ENCODE measurements around the gene PTGDR2. TPM values are rescaled to one million over a fixed set of nuclear protein-coding genes. Genes with fewer than 3 reads are reported as not detected.

PTGDR2 gene
- total RNA-seq, result 1 to 10 TPM; 3.3 to 3.4 TPM

DNA sequence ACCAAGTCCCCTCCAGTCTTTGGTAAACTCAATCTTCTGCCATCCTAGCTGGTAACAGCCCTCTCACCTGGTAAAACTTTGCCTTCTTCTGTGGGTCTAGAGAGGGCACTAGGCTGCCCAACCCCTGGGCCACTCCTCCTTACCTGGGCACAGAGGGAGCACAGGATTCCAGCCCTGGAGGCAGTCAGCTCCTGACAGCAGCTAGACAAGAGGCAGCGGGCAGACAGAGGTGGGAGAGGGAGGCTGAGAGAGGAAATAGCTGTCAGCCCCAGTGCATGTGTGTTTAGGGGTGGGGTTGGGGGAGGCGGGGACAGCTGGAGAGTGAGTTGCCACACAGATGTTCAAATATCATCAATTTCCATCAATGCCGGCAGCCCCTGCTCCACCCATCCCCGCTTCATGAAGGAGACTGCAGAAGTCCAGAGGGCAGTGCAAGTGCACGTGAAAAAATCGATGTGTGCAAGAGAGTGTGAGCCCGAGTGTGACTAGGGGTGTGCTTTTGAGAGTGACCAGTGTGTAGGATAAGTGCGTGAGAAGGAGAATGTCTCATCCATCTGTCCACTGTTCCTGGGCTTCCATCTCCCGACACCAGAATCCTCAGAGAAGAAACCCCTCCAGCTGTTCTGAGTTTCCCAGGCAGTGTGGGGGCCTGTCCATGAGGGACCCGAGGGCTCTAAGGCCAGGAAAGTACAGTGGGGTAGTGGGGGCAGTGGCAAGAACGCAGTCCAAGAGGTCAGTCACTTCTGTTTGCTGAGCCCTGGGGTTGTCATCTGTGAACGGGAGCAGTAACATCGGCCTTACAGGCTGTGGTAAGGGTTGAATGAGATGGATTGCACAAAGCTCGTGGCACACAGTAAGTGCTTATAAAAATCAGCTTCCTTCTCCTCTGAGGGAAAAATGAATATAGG lies at the start of gene PTGDR2:
TSS of gene PTGDR2 (minus strand) at position 225 of the 908 bp plus-strand sequence. CDS start 2,228 bp downstream, outside the sequence.
- DNase-seq (peak; percentile 51), ATAC-seq (peak; percentile 46)
- H3K4me3 Mint-ChIP-seq, result peak within 1 kb of the TSS; percentile 63
- ChIA-PET CTCF (interaction anchor here (0.8 to 3.5 kb wide), 7 partner anchors 9 to 32 kb away, joined by 3 to 22 read pairs (median 5); partner anchors contain the start of gene ZP1), POLR2A (interaction anchor here (0.7 to 1.4 kb wide), 4 partner anchors 9 to 19 kb away, joined by 3 to 4 read pairs (median 4); partner anchors contain the start of gene ZP1)
- no peaks in the 10 kb centered on the region for H3K9me3 Mint-ChIP-seq (ENCODE audit: insufficient read depth)
- peak within 1 kb of the TSS; percentile 83 for H3K27ac Mint-ChIP-seq
- H3K27me3 Mint-ChIP-seq (ENCODE audit: low read depth), result no peaks in the 10 kb centered on the region
- peaks cover 12% of the 10 kb centered on the region for H3K36me3 Mint-ChIP-seq (ENCODE audit: low read depth)
- H3K4me1 Mint-ChIP-seq (ENCODE audit: low read depth), result peaks cover 63% of the 10 kb centered on the region

GRCh38 chr11:60905047-60905446 lies 49.3 kb upstream of the PTGDR2 start:
- no peaks in the 10 kb centered on the region for H3K9me3 Mint-ChIP-seq (ENCODE audit: insufficient read depth)
- POLR2A ChIA-PET, result interaction anchor here (1.2 to 2.8 kb wide), 3 partner anchors 10 to 74 kb away, joined by 4 to 23 read pairs (median 5); partner anchors contain the start of gene TMEM109
- CTCF ChIA-PET, result interaction anchor here (0.9 to 5.0 kb wide), 11 partner anchors 10 to 431 kb away, joined by 3 to 35 read pairs (median 5); partner anchors contain the start of gene CD6
- peaks cover 7% of the 10 kb centered on the region for H3K27me3 Mint-ChIP-seq (ENCODE audit: low read depth)
- H3K4me3 Mint-ChIP-seq, result peak overlapping the region; percentile 80
- no peak for ATAC-seq
- peaks cover 37% of the 10 kb centered on the region for H3K36me3 Mint-ChIP-seq (ENCODE audit: low read depth)
- DNase-seq, result no peak
- H3K4me1 Mint-ChIP-seq (ENCODE audit: low read depth), result peaks cover 42% of the 10 kb centered on the region
- peak overlapping the region; percentile 89 for H3K27ac Mint-ChIP-seq

- ATAC-seq (no peak), DNase-seq (no peak)
- POLR2A ChIA-PET, result interaction anchor here (1.2 kb wide), 1 partner anchor 13 kb away, joined by 3 read pairs; no protein-coding TSS in a partner anchor
- H3K4me1 Mint-ChIP-seq (ENCODE audit: low read depth), result peaks cover 40% of the 10 kb centered on the region
- H3K9me3 Mint-ChIP-seq (ENCODE audit: insufficient read depth), result no peaks in the 10 kb centered on the region
- no peaks in the 10 kb centered on the region for H3K27me3 Mint-ChIP-seq (ENCODE audit: low read depth)
- no peak overlapping the region for H3K4me3 Mint-ChIP-seq
- H3K27ac Mint-ChIP-seq, result peak overlapping the region; percentile 50
- H3K36me3 Mint-ChIP-seq (ENCODE audit: low read depth), result peaks cover 60% of the 10 kb centered on the region
- CTCF ChIA-PET, result interaction anchor here (1.0 to 9.2 kb wide), 5 partner anchors 10 to 136 kb away, joined by 3 to 187 read pairs (median 7); no protein-coding TSS in a partner anchor
These were observed 46.9 kb upstream of the PTGDR2 start for GRCh38 chr11:60902625-60903024.

DNA sequence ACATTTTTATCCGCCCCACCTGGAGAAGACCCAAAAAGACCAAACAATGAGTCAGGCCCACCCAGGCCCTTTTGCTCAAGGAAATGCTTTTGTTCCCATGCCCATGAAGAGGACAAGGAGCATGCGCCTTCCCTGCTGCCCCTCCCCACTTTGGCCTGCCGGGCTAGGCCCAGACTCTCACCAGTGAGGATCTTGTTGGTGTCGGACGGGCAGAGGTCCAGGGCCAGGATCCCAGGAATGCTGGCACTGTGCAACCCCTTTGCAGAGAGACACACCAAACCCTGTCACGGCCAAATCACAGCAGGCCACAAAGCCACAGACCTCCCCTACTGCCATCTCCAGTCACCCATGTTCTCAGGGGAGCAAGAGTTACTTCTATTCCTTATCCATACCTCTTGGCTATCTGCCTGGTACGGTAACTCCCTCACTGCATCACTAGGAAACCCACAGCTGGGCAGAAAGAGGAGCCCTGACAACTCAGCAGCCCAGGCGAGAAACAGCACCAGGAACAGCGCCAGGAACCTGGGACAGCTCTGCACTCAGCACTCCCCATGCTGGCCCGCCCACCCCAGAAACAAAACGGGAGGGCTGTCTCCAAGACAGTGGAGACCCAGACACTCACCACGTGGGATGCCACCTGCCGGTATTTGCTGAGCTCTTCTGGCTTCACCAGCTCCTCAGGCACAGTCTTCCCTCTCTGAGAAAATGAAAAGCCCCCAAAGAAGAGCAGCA lies 45.1 kb upstream of the PTGDR2 start:
- DNase-seq (no peak), ATAC-seq (no peak)
- H3K9me3 Mint-ChIP-seq (ENCODE audit: insufficient read depth), result no peaks in the 10 kb centered on the region
- no peak overlapping the region for H3K4me3 Mint-ChIP-seq
- POLR2A ChIA-PET, result no interaction called here
- no peaks in the 10 kb centered on the region for H3K27me3 Mint-ChIP-seq (ENCODE audit: low read depth)
- no peak overlapping the region for H3K27ac Mint-ChIP-seq
- peaks cover 75% of the 10 kb centered on the region for H3K36me3 Mint-ChIP-seq (ENCODE audit: low read depth)
- H3K4me1 Mint-ChIP-seq (ENCODE audit: low read depth), result peaks cover 29% of the 10 kb centered on the region
- CTCF ChIA-PET, result interaction anchor here (0.7 to 9.2 kb wide), 15 partner anchors 12 to 485 kb away, joined by 3 to 187 read pairs (median 9); partner anchors contain the start of gene TMEM109

GRCh38 chr11:60899977-60900376 lies 44.2 kb upstream of the PTGDR2 start:
- Mint-ChIP-seq H3K36me3 (ENCODE audit: low read depth) (peaks cover 78% of the 10 kb centered on the region), H3K9me3 (ENCODE audit: insufficient read depth) (no peaks in the 10 kb centered on the region), H3K27me3 (ENCODE audit: low read depth) (no peaks in the 10 kb centered on the region), H3K27ac (no peak overlapping the region), H3K4me3 (no peak overlapping the region), H3K4me1 (ENCODE audit: low read depth) (peaks cover 23% of the 10 kb centered on the region)
- no peak for ATAC-seq
- POLR2A ChIA-PET, result interaction anchor here (0.8 kb wide), 1 partner anchor 29 kb away, joined by 3 read pairs; no protein-coding TSS in a partner anchor
- DNase-seq, result no peak
- CTCF ChIA-PET, result interaction anchor here (0.6 to 9.2 kb wide), 27 partner anchors 8 to 258 kb away, joined by 3 to 187 read pairs (median 5); partner anchors contain the start of genes CCDC86 and TMEM109

GRCh38 chr11:60899046-60899936 lies 43.5 kb upstream of the PTGDR2 start:
- peak; percentile 73 for ATAC-seq
- H3K4me3 Mint-ChIP-seq, result no peak overlapping the region
- H3K36me3 Mint-ChIP-seq (ENCODE audit: low read depth), result peaks cover 79% of the 10 kb centered on the region
- H3K27me3 Mint-ChIP-seq (ENCODE audit: low read depth), result no peaks in the 10 kb centered on the region
- ChIA-PET CTCF (interaction anchor here (0.6 to 9.2 kb wide), 29 partner anchors 8 to 288 kb away, joined by 3 to 187 read pairs (median 4); partner anchors contain the start of genes CCDC86 and TMEM109), POLR2A (interaction anchor here (0.8 kb wide), 1 partner anchor 29 kb away, joined by 3 read pairs; no protein-coding TSS in a partner anchor)
- peaks cover 19% of the 10 kb centered on the region for H3K4me1 Mint-ChIP-seq (ENCODE audit: low read depth)
- H3K9me3 Mint-ChIP-seq (ENCODE audit: insufficient read depth), result no peaks in the 10 kb centered on the region
- DNase-seq, result peak; percentile 50
- no peak overlapping the region for H3K27ac Mint-ChIP-seq

- CTCF ChIA-PET, result interaction anchor here (2.9 to 9.2 kb wide), 3 partner anchors 8 to 63 kb away, joined by 27 to 187 read pairs (median 61); partner anchors contain the start of gene TMEM109
These were observed 41.7 kb upstream of the PTGDR2 start for GRCh38 chr11:60897496-60897895.

GRCh38 chr11:60895687-60896086 lies 39.9 kb upstream of the PTGDR2 start:
- Mint-ChIP-seq H3K27ac (no peak overlapping the region), H3K36me3 (ENCODE audit: low read depth) (peaks cover 65% of the 10 kb centered on the region), H3K27me3 (ENCODE audit: low read depth) (no peaks in the 10 kb centered on the region), H3K4me3 (no peak overlapping the region), H3K4me1 (ENCODE audit: low read depth) (no peaks in the 10 kb centered on the region), H3K9me3 (ENCODE audit: insufficient read depth) (no peaks in the 10 kb centered on the region)
- CTCF ChIA-PET, result interaction anchor here (0.6 to 9.2 kb wide), 5 partner anchors 6 to 1758 kb away, joined by 3 to 187 read pairs (median 5); no protein-coding TSS in a partner anchor
- no peak for DNase-seq
- no peak for ATAC-seq
- POLR2A ChIA-PET, result no interaction called here

More at GRCh38 chr11:60897496-60897895, 41.7 kb upstream of the PTGDR2 start:
- Mint-ChIP-seq H3K4me3 (no peak overlapping the region), H3K27ac (no peak overlapping the region), H3K4me1 (ENCODE audit: low read depth) (peaks cover 2% of the 10 kb centered on the region), H3K36me3 (ENCODE audit: low read depth) (peaks cover 71% of the 10 kb centered on the region), H3K9me3 (ENCODE audit: insufficient read depth) (no peaks in the 10 kb centered on the region), H3K27me3 (ENCODE audit: low read depth) (no peaks in the 10 kb centered on the region)
- DNase-seq (no peak), ATAC-seq (no peak)
- POLR2A ChIA-PET, result no interaction called here

DNA sequence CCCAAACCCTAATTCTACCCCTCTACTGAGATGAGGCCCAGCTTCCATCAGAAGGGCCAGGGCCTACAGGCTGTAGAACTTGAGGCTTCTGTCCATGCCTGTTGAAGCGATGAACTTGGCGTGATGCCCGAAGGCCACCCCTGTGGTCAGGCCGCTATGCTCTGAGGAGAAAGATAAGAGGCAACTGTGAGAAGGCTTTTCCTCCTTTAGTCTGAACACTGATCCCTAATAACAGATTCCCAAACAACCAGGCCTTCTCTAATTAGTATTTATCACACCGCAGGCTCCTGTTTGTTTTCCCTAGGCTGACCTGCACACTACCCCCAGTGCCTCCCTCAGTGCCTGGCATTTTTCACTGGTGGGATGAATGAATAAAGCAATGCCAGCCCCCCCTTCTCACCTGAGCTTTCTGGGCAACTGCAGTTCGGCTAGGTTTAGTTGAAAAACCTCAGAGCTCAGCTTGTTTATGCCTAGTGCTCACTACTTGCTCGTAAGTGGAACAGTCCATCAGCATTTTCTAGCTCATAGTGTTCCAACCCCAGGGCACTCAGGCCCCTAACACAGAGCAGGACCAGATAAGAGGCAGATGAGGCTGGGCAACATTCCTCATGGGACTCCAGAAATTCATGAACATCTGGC lies 35.5 kb upstream of the PTGDR2 start:
- Mint-ChIP-seq H3K27ac (no peak overlapping the region), H3K36me3 (ENCODE audit: low read depth) (peaks cover 42% of the 10 kb centered on the region), H3K27me3 (ENCODE audit: low read depth) (no peaks in the 10 kb centered on the region), H3K4me1 (ENCODE audit: low read depth) (peaks cover 6% of the 10 kb centered on the region), H3K9me3 (ENCODE audit: insufficient read depth) (no peaks in the 10 kb centered on the region), H3K4me3 (no peak overlapping the region)
- DNase-seq (no peak), ATAC-seq (no peak)
- POLR2A ChIA-PET, result interaction anchor here (1.2 kb wide), 1 partner anchor 14 kb away, joined by 5 read pairs; no protein-coding TSS in a partner anchor
- CTCF ChIA-PET, result interaction anchor here (0.6 to 12.9 kb wide), 5 partner anchors 7 to 107 kb away, joined by 3 to 610 read pairs (median 61); partner anchors contain the start of genes CCDC86 and ZP1

GRCh38 chr11:60890696-60891095 lies 34.9 kb upstream of the PTGDR2 start:
- DNase-seq (no peak), ATAC-seq (no peak)
- Mint-ChIP-seq H3K27ac (no peak overlapping the region), H3K4me3 (no peak overlapping the region), H3K27me3 (ENCODE audit: low read depth) (no peaks in the 10 kb centered on the region), H3K4me1 (ENCODE audit: low read depth) (peaks cover 9% of the 10 kb centered on the region), H3K36me3 (ENCODE audit: low read depth) (peaks cover 41% of the 10 kb centered on the region), H3K9me3 (ENCODE audit: insufficient read depth) (no peaks in the 10 kb centered on the region)
- CTCF ChIA-PET, result interaction anchor here (0.6 to 12.9 kb wide), 5 partner anchors 7 to 115 kb away, joined by 4 to 610 read pairs (median 61); partner anchors contain the start of genes CCDC86 and ZP1
- POLR2A ChIA-PET, result interaction anchor here (1.2 kb wide), 1 partner anchor 14 kb away, joined by 5 read pairs; no protein-coding TSS in a partner anchor

Data from activated CD8-positive, alpha-beta T cell treated with anti-CD3 and anti-CD28 coated beads, Interleukin-2, amount 10 ng/mL, durations not matched to agents 7 days and 5 days (primary cell).